ENCODE measurements around the gene SSBP3. TPM values are rescaled to one million over a fixed set of nuclear protein-coding genes. Genes with fewer than 3 reads are reported as not detected.
"Not testable (repeated sequence)": the region's sequence is repeated elsewhere in the genome, so short reads cannot be mapped to it uniquely, and the experiment has no call there.

SSBP3 gene
- total RNA-seq, 1 donor from 2014 or later: 70.7 TPM

GRCh38 chr1:54347955-54348699 lies 58.1 kb downstream of the SSBP3 start:
- peaks cover 46% of the 10 kb centered on the region for H3K4me1 ChIP-seq
- no peaks in the 10 kb centered on the region for H3K9me3 ChIP-seq
- DNase-seq (ENCODE audit: extremely low spot score in 2 of 2): no peak
- no peaks in the 10 kb centered on the region for H3K27me3 ChIP-seq
- intact Hi-C loops (cut with DNase I): no loop called here
- no peak overlapping the region for H3K27ac ChIP-seq
- H3K4me3 ChIP-seq: no peak overlapping the region
- TF ChIP-seq POLR2AphosphoS5 (IDR thresholded peaks at IDR 0.05; ENCODE audit: insufficient read depth in 1 of 2, low read depth in 1 of 2) (no peak), POLR2A (IDR thresholded peaks at IDR 0.05) (no peak), CTCF (IDR thresholded peaks at IDR 0.05) (no peak)
- H3K36me3 ChIP-seq: no peaks in the 10 kb centered on the region

- Histone ChIP-seq H3K27ac (no peak overlapping the region), H3K36me3 (no peaks in the 10 kb centered on the region), H3K27me3 (no peaks in the 10 kb centered on the region), H3K4me3 (no peak overlapping the region), H3K4me1 (peaks cover 47% of the 10 kb centered on the region), H3K9me3 (no peaks in the 10 kb centered on the region)
- no peak for DNase-seq (ENCODE audit: extremely low spot score in 2 of 2)
- TF ChIP-seq POLR2AphosphoS5 (IDR thresholded peaks at IDR 0.05; ENCODE audit: insufficient read depth in 1 of 2, low read depth in 1 of 2) (no peak), POLR2A (IDR thresholded peaks at IDR 0.05) (no peak), CTCF (IDR thresholded peaks at IDR 0.05) (no peak)
- intact Hi-C loops (cut with DNase I): no loop called here
Measured at GRCh38 chr1:54347261-54347954, 58.8 kb downstream of the SSBP3 start.

- H3K9me3 ChIP-seq; H3K36me3 ChIP-seq; H3K27me3 ChIP-seq; intact Hi-C loops (cut with DNase I); DNase-seq (ENCODE audit: extremely low spot score in 2 of 2); H3K27ac ChIP-seq; H3K4me3 ChIP-seq: not testable (repeated sequence)
- H3K4me1 ChIP-seq: peaks cover 53% of the 10 kb centered on the region
Measured at GRCh38 chr1:54345548-54345947, 60.6 kb downstream of the SSBP3 start.

GRCh38 chr1:54345116-54345515 lies 61.1 kb downstream of the SSBP3 start:
- H3K4me1 ChIP-seq: peaks cover 53% of the 10 kb centered on the region
- no peaks in the 10 kb centered on the region for H3K27me3 ChIP-seq
- DNase-seq (ENCODE audit: extremely low spot score in 2 of 2): no peak
- no peaks in the 10 kb centered on the region for H3K9me3 ChIP-seq
- intact Hi-C loops (cut with DNase I): no loop called here
- no peaks in the 10 kb centered on the region for H3K36me3 ChIP-seq
- no peak overlapping the region for H3K4me3 ChIP-seq
- no peak for TF ChIP-seq POLR2AphosphoS5 (IDR thresholded peaks at IDR 0.05; ENCODE audit: insufficient read depth in 1 of 2, low read depth in 1 of 2)
- TF ChIP-seq POLR2A (IDR thresholded peaks at IDR 0.05): no peak
- no peak for TF ChIP-seq CTCF (IDR thresholded peaks at IDR 0.05)
- H3K27ac ChIP-seq: no peak overlapping the region

- Histone ChIP-seq H3K4me1 (peaks cover 32% of the 10 kb centered on the region), H3K27ac (no peak overlapping the region), H3K9me3 (no peaks in the 10 kb centered on the region), H3K36me3 (no peaks in the 10 kb centered on the region), H3K4me3 (no peak overlapping the region), H3K27me3 (no peaks in the 10 kb centered on the region)
- intact Hi-C loops (cut with DNase I): no loop called here
- TF ChIP-seq POLR2A (IDR thresholded peaks at IDR 0.05) (no peak), POLR2AphosphoS5 (IDR thresholded peaks at IDR 0.05; ENCODE audit: insufficient read depth in 1 of 2, low read depth in 1 of 2) (no peak), CTCF (IDR thresholded peaks at IDR 0.05) (no peak)
- DNase-seq (ENCODE audit: extremely low spot score in 2 of 2): no peak
Measured at GRCh38 chr1:54342742-54343687, 63.2 kb downstream of the SSBP3 start.
